ENCODE results near the gene EYS. TPM values are rescaled to one million over a fixed set of nuclear protein-coding genes. Genes with fewer than 3 reads are reported as not detected.

Gene EYS
- polyA plus RNA-seq, 1 of the 3 experiments (the other 2 are of a cell fraction): 0.05 TPM

DNA sequence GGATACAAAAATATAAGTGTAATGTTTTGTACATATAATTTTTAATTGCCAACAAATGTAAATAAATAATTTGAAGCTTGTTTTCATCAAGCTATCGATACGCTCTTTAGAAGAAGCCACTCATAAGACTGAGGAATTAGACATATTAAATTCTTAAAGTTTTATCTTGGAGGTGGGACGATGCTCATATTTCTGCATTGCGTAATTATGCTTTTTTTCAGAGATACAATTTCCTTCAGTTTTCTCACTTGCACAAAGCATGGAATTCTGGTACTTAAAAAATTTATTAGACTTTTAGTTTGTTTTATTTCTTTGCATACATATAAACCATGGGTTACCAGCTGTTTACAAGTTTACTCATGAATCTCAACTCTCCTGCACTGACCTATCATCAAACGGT, 980.0 kb downstream of the EYS start:
- H3K9me2 ChIP-seq: no peaks in the 10 kb centered on the region; the same call in 1 of the 2 replicates
- no peaks in the 10 kb centered on the region for H3F3A ChIP-seq (replicated peaks; ENCODE audit: insufficient read depth)
- no peaks in the 10 kb centered on the region for H3K4me1 ChIP-seq (ENCODE audit: control insufficient read depth in 1 of 2, insufficient read depth in 2 of 2, low read depth in 1 of 2, low read length in 1 of 2)
- H3K36me3 ChIP-seq (replicated peaks in 1 of 2; ENCODE audit: control insufficient read depth in 1 of 2, insufficient read depth in 2 of 2, low read length in 1 of 2): no peaks in the 10 kb centered on the region
- no peak overlapping the region for H3K9ac ChIP-seq
- H3K27me3 ChIP-seq (ENCODE audit: insufficient read depth): no peaks in the 10 kb centered on the region
- H3K27ac ChIP-seq (ENCODE audit: low read depth in 2 of 2, low read length in 1 of 2): no peak overlapping the region
- CTCF ChIA-PET: no interaction called here
- no peaks in the 10 kb centered on the region for H3K79me2 ChIP-seq (ENCODE audit: insufficient read depth)
- no peak overlapping the region for H2AFZ ChIP-seq (ENCODE audit: low read depth)
- no peaks in the 10 kb centered on the region for H3K9me3 ChIP-seq
- H3K4me2 ChIP-seq: no peak overlapping the region
- WGBS (ENCODE audit: low lambda C conversion rate): 63% methylated on average over 5 of the region's 5 CpGs
- DNase-seq: no peak
- POLR2A ChIA-PET: no interaction called here
- no peak for TF ChIP-seq GATA2 (CRISPR knock-in tag; IDR thresholded peaks at IDR 0.05)
- TF ChIP-seq, protein P1, sequence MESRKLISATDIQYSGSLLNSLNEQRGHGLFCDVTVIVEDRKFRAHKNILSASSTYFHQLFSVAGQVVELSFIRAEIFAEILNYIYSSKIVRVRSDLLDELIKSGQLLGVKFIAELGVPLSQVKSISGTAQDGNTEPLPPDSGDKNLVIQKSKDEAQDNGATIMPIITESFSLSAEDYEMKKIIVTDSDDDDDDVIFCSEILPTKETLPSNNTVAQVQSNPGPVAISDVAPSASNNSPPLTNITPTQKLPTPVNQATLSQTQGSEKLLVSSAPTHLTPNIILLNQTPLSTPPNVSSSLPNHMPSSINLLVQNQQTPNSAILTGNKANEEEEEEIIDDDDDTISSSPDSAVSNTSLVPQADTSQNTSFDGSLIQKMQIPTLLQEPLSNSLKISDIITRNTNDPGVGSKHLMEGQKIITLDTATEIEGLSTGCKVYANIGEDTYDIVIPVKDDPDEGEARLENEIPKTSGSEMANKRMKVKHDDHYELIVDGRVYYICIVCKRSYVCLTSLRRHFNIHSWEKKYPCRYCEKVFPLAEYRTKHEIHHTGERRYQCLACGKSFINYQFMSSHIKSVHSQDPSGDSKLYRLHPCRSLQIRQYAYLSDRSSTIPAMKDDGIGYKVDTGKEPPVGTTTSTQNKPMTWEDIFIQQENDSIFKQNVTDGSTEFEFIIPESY (IDR thresholded peaks at IDR 0.05; ENCODE audit: borderline replicate concordance, low read depth): no peak
- TF ChIP-seq RXRA (IDR thresholded peaks at IDR 0.05; ENCODE audit: borderline replicate concordance, low read depth): no peak
- H3K4me3 ChIP-seq (ENCODE audit: low read depth in 2 of 2, low read length in 1 of 2): no peak overlapping the region
- H4K20me1 ChIP-seq (ENCODE audit: insufficient read depth): no peaks in the 10 kb centered on the region

DNA sequence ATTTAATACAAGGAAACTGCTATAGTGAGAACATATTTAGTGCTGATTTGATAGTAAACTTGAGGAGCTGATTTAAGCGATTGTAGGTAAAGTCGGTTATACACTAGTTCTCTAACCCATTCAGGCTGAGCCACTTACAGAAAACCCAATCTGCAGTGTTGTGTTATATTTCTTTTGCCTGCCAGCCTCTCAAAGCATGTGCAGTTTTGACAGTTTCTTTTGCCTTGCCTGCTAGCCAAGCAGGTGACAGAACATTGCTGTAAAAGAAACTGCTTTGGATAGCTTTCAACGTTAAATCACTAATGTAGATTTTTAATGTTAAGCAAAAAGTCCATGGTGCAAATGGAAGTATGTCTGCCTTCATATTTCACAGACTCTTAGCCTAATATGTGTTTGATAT, 982.9 kb downstream of the EYS start:
- TF ChIP-seq, protein P2, sequence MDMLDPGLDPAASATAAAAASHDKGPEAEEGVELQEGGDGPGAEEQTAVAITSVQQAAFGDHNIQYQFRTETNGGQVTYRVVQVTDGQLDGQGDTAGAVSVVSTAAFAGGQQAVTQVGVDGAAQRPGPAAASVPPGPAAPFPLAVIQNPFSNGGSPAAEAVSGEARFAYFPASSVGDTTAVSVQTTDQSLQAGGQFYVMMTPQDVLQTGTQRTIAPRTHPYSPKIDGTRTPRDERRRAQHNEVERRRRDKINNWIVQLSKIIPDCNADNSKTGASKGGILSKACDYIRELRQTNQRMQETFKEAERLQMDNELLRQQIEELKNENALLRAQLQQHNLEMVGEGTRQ (IDR thresholded peaks at IDR 0.05; ENCODE audit: borderline replicate concordance, low read depth, low read length): no peak
- no peak for TF ChIP-seq RAD21 (IDR thresholded peaks at IDR 0.05; ENCODE audit: low read length)
- TF ChIP-seq FOXM1 (IDR thresholded peaks at IDR 0.05; ENCODE audit: low read depth): no peak
- no peak for TF ChIP-seq EZH2phosphoT487 (IDR thresholded peaks at IDR 0.05; ENCODE audit: borderline replicate concordance, low read depth)
- TF ChIP-seq, protein P3, sequence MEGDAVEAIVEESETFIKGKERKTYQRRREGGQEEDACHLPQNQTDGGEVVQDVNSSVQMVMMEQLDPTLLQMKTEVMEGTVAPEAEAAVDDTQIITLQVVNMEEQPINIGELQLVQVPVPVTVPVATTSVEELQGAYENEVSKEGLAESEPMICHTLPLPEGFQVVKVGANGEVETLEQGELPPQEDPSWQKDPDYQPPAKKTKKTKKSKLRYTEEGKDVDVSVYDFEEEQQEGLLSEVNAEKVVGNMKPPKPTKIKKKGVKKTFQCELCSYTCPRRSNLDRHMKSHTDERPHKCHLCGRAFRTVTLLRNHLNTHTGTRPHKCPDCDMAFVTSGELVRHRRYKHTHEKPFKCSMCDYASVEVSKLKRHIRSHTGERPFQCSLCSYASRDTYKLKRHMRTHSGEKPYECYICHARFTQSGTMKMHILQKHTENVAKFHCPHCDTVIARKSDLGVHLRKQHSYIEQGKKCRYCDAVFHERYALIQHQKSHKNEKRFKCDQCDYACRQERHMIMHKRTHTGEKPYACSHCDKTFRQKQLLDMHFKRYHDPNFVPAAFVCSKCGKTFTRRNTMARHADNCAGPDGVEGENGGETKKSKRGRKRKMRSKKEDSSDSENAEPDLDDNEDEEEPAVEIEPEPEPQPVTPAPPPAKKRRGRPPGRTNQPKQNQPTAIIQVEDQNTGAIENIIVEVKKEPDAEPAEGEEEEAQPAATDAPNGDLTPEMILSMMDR (IDR thresholded peaks at IDR 0.05): no peak
- TF ChIP-seq RXRA (IDR thresholded peaks at IDR 0.05; ENCODE audit: borderline replicate concordance, low read depth): no peak
- TF ChIP-seq, protein P4, sequence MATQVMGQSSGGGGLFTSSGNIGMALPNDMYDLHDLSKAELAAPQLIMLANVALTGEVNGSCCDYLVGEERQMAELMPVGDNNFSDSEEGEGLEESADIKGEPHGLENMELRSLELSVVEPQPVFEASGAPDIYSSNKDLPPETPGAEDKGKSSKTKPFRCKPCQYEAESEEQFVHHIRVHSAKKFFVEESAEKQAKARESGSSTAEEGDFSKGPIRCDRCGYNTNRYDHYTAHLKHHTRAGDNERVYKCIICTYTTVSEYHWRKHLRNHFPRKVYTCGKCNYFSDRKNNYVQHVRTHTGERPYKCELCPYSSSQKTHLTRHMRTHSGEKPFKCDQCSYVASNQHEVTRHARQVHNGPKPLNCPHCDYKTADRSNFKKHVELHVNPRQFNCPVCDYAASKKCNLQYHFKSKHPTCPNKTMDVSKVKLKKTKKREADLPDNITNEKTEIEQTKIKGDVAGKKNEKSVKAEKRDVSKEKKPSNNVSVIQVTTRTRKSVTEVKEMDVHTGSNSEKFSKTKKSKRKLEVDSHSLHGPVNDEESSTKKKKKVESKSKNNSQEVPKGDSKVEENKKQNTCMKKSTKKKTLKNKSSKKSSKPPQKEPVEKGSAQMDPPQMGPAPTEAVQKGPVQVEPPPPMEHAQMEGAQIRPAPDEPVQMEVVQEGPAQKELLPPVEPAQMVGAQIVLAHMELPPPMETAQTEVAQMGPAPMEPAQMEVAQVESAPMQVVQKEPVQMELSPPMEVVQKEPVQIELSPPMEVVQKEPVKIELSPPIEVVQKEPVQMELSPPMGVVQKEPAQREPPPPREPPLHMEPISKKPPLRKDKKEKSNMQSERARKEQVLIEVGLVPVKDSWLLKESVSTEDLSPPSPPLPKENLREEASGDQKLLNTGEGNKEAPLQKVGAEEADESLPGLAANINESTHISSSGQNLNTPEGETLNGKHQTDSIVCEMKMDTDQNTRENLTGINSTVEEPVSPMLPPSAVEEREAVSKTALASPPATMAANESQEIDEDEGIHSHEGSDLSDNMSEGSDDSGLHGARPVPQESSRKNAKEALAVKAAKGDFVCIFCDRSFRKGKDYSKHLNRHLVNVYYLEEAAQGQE (IDR thresholded peaks at IDR 0.05; ENCODE audit: low read depth, low read length): no peak
- no peak for TF ChIP-seq GABPA (IDR thresholded peaks at IDR 0.05; ENCODE audit: low read depth)
- TF ChIP-seq ELF1 (IDR thresholded peaks at IDR 0.05): no peak
- TF ChIP-seq, protein P5, sequence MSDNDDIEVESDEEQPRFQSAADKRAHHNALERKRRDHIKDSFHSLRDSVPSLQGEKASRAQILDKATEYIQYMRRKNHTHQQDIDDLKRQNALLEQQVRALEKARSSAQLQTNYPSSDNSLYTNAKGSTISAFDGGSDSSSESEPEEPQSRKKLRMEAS (IDR thresholded peaks at IDR 0.05; ENCODE audit: low read depth): no peak
- TF ChIP-seq, protein P1 (IDR thresholded peaks at IDR 0.05; ENCODE audit: borderline replicate concordance, low read depth): no peak
- no peak for TF ChIP-seq SMC3 (IDR thresholded peaks at IDR 0.05; ENCODE audit: low read depth, low read length)
- no peak for TF ChIP-seq TAF1 (IDR thresholded peaks at IDR 0.05; ENCODE audit: borderline replicate concordance, low read depth, low read length)
- POLR2A ChIA-PET: no interaction called here
- H3K9me2 ChIP-seq: no peaks in the 10 kb centered on the region; the same call in 1 of the 2 replicates

More for the DNA sequence above, 982.9 kb downstream of the EYS start:
- Histone ChIP-seq H3K4me2 (no peak overlapping the region), H3K36me3 (replicated peaks in 1 of 2; ENCODE audit: control insufficient read depth in 1 of 2, insufficient read depth in 2 of 2, low read length in 1 of 2) (no peaks in the 10 kb centered on the region), H3F3A (replicated peaks; ENCODE audit: insufficient read depth) (no peaks in the 10 kb centered on the region), H3K27me3 (ENCODE audit: insufficient read depth) (no peaks in the 10 kb centered on the region), H3K9me3 (no peaks in the 10 kb centered on the region), H3K79me2 (ENCODE audit: insufficient read depth) (no peaks in the 10 kb centered on the region), H3K4me3 (ENCODE audit: low read depth in 2 of 2, low read length in 1 of 2) (no peak overlapping the region), H3K27ac (ENCODE audit: low read depth in 2 of 2, low read length in 1 of 2) (no peak overlapping the region), H4K20me1 (ENCODE audit: insufficient read depth) (no peaks in the 10 kb centered on the region), H3K4me1 (ENCODE audit: control insufficient read depth in 1 of 2, insufficient read depth in 2 of 2, low read depth in 1 of 2, low read length in 1 of 2) (no peaks in the 10 kb centered on the region), H2AFZ (ENCODE audit: low read depth) (no peak overlapping the region), H3K9ac (no peak overlapping the region)
- CTCF ChIA-PET: no interaction called here
- WGBS (ENCODE audit: low lambda C conversion rate): 44% methylated on average over 3 of the region's 3 CpGs
- no peak for DNase-seq

Measured in SK-N-SH (cell line).